H1 (cell line): ENCODE data around the gene SERPINB11. TPM values are rescaled to one million over a fixed set of nuclear protein-coding genes. Genes with fewer than 3 reads are reported as not detected.

ENCODE experiments used
- CTCF ChIA-PET: fragments of 300-600 bp; sonication (Branson Sonifier 250); formaldehyde crosslinking; loops from one replicate; lab custom pipeline; 2021; ENCODE audit not compliant: partially characterized antibody; lab: Charles Lee
- POLR2A ChIA-PET: fragments of 300-600 bp; sonication (Branson Sonifier 250); formaldehyde crosslinking; loops from one replicate; lab custom pipeline; 2021; ENCODE audit warnings: inconsistent platforms; ENCODE audit not compliant: partially characterized antibody; lab: Charles Lee
- DNase-seq, 2 experiments: peaks; one replicate each; pipeline versions ENCODE4 v3.0.0 to v3.0.0-alpha.2; 2010 to 2022; ENCODE audit warnings: low spot score in 2 of 2, low read depth in 1 of 2, mixed read lengths in 1 of 2
- FAIRE-seq: peaks from 2 replicates; lab custom pipeline; 2011; peaks lifted over from hg19 to GRCh38; lab: Jason Lieb, UNC
- H2AFZ ChIP-seq: 2 replicates; pipeline ENCODE4 v1.8.1; 2012; ENCODE audit warnings: low read length, inconsistent platforms
- H2AK5ac ChIP-seq: 2 replicates; pipeline ENCODE4 v1.6.1; 2013; ENCODE audit warnings: low read depth, low read length
- H2BK120ac ChIP-seq: replicated peaks from 2 replicates; pipeline ENCODE3; 2013; ENCODE audit warnings: low read depth, low read length, inconsistent platforms
- H2BK12ac ChIP-seq: 2 replicates; pipeline ENCODE4 v1.6.1; 2013; ENCODE audit warnings: low read depth, low read length
- H2BK15ac ChIP-seq: 2 replicates; pipeline ENCODE4 v1.6.1; 2013; ENCODE audit warnings: low read length
- H2BK20ac ChIP-seq: 2 replicates; pipeline ENCODE4 v1.6.1; 2013; ENCODE audit warnings: low read length
- H2BK5ac ChIP-seq: 2 replicates; pipeline ENCODE4 v1.6.1; 2013; ENCODE audit warnings: low read depth, low read length
- H3K14ac ChIP-seq: 2 replicates; pipeline ENCODE4 v1.6.1; 2013; ENCODE audit warnings: inconsistent platforms; ENCODE audit not compliant: insufficient read length
- H3K18ac ChIP-seq: 2 replicates; pipeline ENCODE4 v1.6.1; 2013; ENCODE audit warnings: low read length; ENCODE audit errors: extremely low read depth
- H3K23ac ChIP-seq: 2 replicates; pipeline ENCODE4 v1.6.1; 2013; ENCODE audit warnings: inconsistent platforms; ENCODE audit not compliant: insufficient read length
- H3K23me2 ChIP-seq: 2 replicates; pipeline ENCODE4 v1.6.1; 2013; ENCODE audit warnings: low read depth, low read length
- H3K27ac ChIP-seq: 2 replicates; pipeline ENCODE4 v1.6.1; 2011; ENCODE audit warnings: low read depth, low read length, inconsistent platforms
- H3K27me3 ChIP-seq, 4 experiments: replicated peaks in 1 of 4; 1 replicate in 1 of 4; 2 replicates in 3 of 4; pipeline versions ENCODE4 v1.6.1 to v1.8.1; 2011 to 2013; ENCODE audit warnings: low read length in 3 of 4, mild to moderate bottlenecking in 3 of 4, inconsistent platforms in 2 of 4, mixed read lengths in 2 of 4, moderate library complexity in 1 of 4; ENCODE audit not compliant: control insufficient read depth in 3 of 4, insufficient read depth in 3 of 4; ENCODE audit errors: extremely low read depth in 1 of 4
- H3K36me3 ChIP-seq, 4 experiments: 2 replicates each; pipeline versions ENCODE4 v1.6.1 to v1.8.1; 2011 to 2013; ENCODE audit warnings: mild to moderate bottlenecking in 4 of 4, low read length in 3 of 4, moderate library complexity in 2 of 4, control low read depth in 1 of 4, inconsistent platforms in 1 of 4; ENCODE audit not compliant: insufficient read depth in 4 of 4, control insufficient read depth in 2 of 4
- H3K4ac ChIP-seq: replicated peaks from 2 replicates; pipeline ENCODE3; 2013; ENCODE audit warnings: low read length, low read depth, mixed read lengths, inconsistent platforms; ENCODE audit not compliant: insufficient read length
- H3K4me1 ChIP-seq, 4 experiments: replicated peaks in 1 of 4; 1 replicate in 1 of 4; 2 replicates in 3 of 4; pipeline versions ENCODE4 v1.6.1 to v1.8.1; 2011 to 2013; ENCODE audit warnings: low read length in 3 of 4, inconsistent platforms in 2 of 4, mixed read lengths in 1 of 4; ENCODE audit not compliant: insufficient read depth in 4 of 4, control insufficient read depth in 3 of 4
- H3K4me2 ChIP-seq, 2 experiments: 2 replicates each; pipeline versions ENCODE4 v1.6.1 to v1.8.1; 2011 to 2013; ENCODE audit warnings: low read depth in 2 of 2, low read length in 2 of 2, control low read depth in 1 of 2, inconsistent platforms in 1 of 2, mild to moderate bottlenecking in 1 of 2; ENCODE audit not compliant: insufficient read depth in 1 of 2
- H3K4me3 ChIP-seq, 4 experiments: fragments of 200-600, 300-600 bp in 1 of 4; sonication (generic), shearing (Covaris generic), sonication (Bioruptor Twin) in 1 of 4; 2 replicates each; pipeline versions ENCODE4 v1.5.1 to v1.8.1; 2011 to 2016; ENCODE audit warnings: low read length in 4 of 4, low read depth in 3 of 4, control low read depth in 2 of 4, inconsistent platforms in 2 of 4, mild to moderate bottlenecking in 2 of 4, mixed read lengths in 1 of 4, moderate library complexity in 1 of 4; ENCODE audit not compliant: insufficient read depth in 2 of 4; ENCODE audit errors: extremely low read depth in 1 of 4
- H3K56ac ChIP-seq: replicated peaks from 2 replicates; pipeline ENCODE3; 2013; ENCODE audit warnings: low read depth, mild to moderate bottlenecking, mixed read lengths, low read length, inconsistent platforms; ENCODE audit not compliant: insufficient read length
- H3K79me1 ChIP-seq: 2 replicates; pipeline ENCODE4 v1.6.1; 2013; ENCODE audit warnings: low read depth, low read length, control low read depth
- H3K79me2 ChIP-seq, 2 experiments: 2 replicates each; pipeline versions ENCODE4 v1.6.1 to v1.8.1; 2012 to 2013; ENCODE audit warnings: low read length in 2 of 2, mild to moderate bottlenecking in 2 of 2, inconsistent platforms in 1 of 2; ENCODE audit not compliant: insufficient read depth in 2 of 2, control insufficient read depth in 1 of 2
- H3K9ac ChIP-seq, 4 experiments: replicated peaks in 1 of 4; 1 replicate in 1 of 4; 2 replicates in 3 of 4; pipeline versions ENCODE4 v1.6.1 to v1.8.1; 2011 to 2013; ENCODE audit warnings: low read depth in 3 of 4, low read length in 3 of 4, control low read depth in 2 of 4, mild to moderate bottlenecking in 2 of 4, moderate library complexity in 2 of 4, inconsistent platforms in 1 of 4; ENCODE audit errors: extremely low read depth in 1 of 4
- H3K9me3 ChIP-seq, 2 experiments: 2 replicates each; pipeline versions ENCODE4 v1.6.1 to v1.8.1; 2012 to 2013; ENCODE audit warnings: mild to moderate bottlenecking in 2 of 2, moderate library complexity in 2 of 2, control low read depth in 1 of 2, inconsistent platforms in 1 of 2, low read depth in 1 of 2, low read length in 1 of 2, mixed read lengths in 1 of 2; ENCODE audit not compliant: insufficient read depth in 2 of 2
- H4K20me1 ChIP-seq, 2 experiments: replicated peaks in 1 of 2; 2 replicates each; pipeline versions ENCODE3 to v1.8.1; 2011 to 2013; ENCODE audit warnings: inconsistent platforms in 2 of 2, low read length in 2 of 2, mild to moderate bottlenecking in 1 of 2; ENCODE audit not compliant: insufficient read depth in 2 of 2, control insufficient read depth in 1 of 2
- H4K5ac ChIP-seq: 2 replicates; pipeline ENCODE4 v1.6.1; 2013; ENCODE audit warnings: low read length, low read depth, mixed read lengths, inconsistent platforms; ENCODE audit not compliant: insufficient read length
- H4K8ac ChIP-seq: 2 replicates; pipeline ENCODE4 v1.8.0; 2013; ENCODE audit warnings: mild to moderate bottlenecking, moderate library complexity, low read length, inconsistent platforms; ENCODE audit not compliant: insufficient read depth; ENCODE audit errors: extremely low read depth
- H4K91ac ChIP-seq: replicated peaks from 2 replicates; pipeline ENCODE3; 2013; ENCODE audit warnings: low read length, mixed read lengths, inconsistent platforms; ENCODE audit not compliant: insufficient read length
- JUND ChIP-seq: IDR thresholded peaks from 2 replicates; pipeline ENCODE4 v1.6.1; 2011; ENCODE audit warnings: mild to moderate bottlenecking, improper control_type of control experiment, low read length
- POLR2A ChIP-seq, 2 experiments: IDR thresholded peaks; 1 replicate in 1 of 2; 2 replicates in 1 of 2; pipeline ENCODE4 v1.6.1; 2011; ENCODE audit warnings: low read depth in 2 of 2, low read length in 2 of 2, mild to moderate bottlenecking in 2 of 2; ENCODE audit errors: control extremely low read depth in 1 of 2
- SIX5 ChIP-seq: IDR thresholded peaks from 2 replicates; pipeline ENCODE4 v1.6.1; 2011; ENCODE audit warnings: mild to moderate bottlenecking, low read depth, low read length
- SP2 ChIP-seq: IDR thresholded peaks from 2 replicates; pipeline ENCODE4 v1.6.1; 2012; ENCODE audit warnings: mild to moderate bottlenecking, low read length, inconsistent platforms
- TAF1 ChIP-seq: IDR thresholded peaks from 2 replicates; pipeline ENCODE4 v1.6.1; 2011; ENCODE audit warnings: mild to moderate bottlenecking, low read depth, low read length
- WGBS, 2 experiments: shearing (Covaris generic) in 1 of 2; methylation state at CpG; one replicate each; pipeline versions ENCODE4 v1.1.6 to v1.1.7; 2013 to 2015; ENCODE audit warnings: low lambda C conversion rate in 2 of 2, mixed read lengths in 2 of 2, inconsistent platforms in 1 of 2, low coverage in 1 of 2, missing lambda C conversion rate in 1 of 2; ENCODE audit not compliant: insufficient replicate concordance in 2 of 2, insufficient coverage in 1 of 2, insufficient read length in 1 of 2; ENCODE audit errors: extremely low coverage in 1 of 2, missing lambda C conversion rate in 1 of 2; 5-methylcytosine and 5-hydroxymethylcytosine counted together
- polyA plus RNA-seq, 7 experiments: library from polyadenylated mRNA; depleted of rRNA in 3 of 7; stranded (reverse) in 5 of 7; unstranded in 2 of 7; fragments of >200 nt in 5 of 7; fragments of 200-250 nt in 2 of 7; gene quantifications; 1 replicate in 5 of 7; 2 replicates in 1 of 7; 4 replicates in 1 of 7; pipeline versions ENCODE4 v1.2.1 to v1.2.3, GENCODE V29; 2011 to 2013; ENCODE audit warnings: missing spikeins in 2 of 7, mixed read lengths in 2 of 7
- total RNA-seq: library from RNA; stranded (reverse); fragmentation: NEBNext Ultra II Directional; extraction: Animal tissue kit (Norgen Biotek cat#: 25700); gene quantifications from 2 replicates; pipeline ENCODE4 v1.2.1, GENCODE V29; 2021

The SERPINB11 gene
- total and polyA plus RNA-seq, 2 of the 8 experiments (the other 6 are each of a cell fraction or from before 2014, with no cell fraction given) = not detected

- ChIA-PET POLR2A (no interaction called here), CTCF (interaction anchor here (1.2 to 1.6 kb wide), 3 partner anchors 11 to 213 kb away, joined by 4 to 7 read pairs (median 4); no protein-coding TSS in a partner anchor)
- no peak for FAIRE-seq
- TF ChIP-seq TAF1 = no peak
- TF ChIP-seq SIX5 = no peak
- TF ChIP-seq SP2 = no peak
- no peak for TF ChIP-seq JUND
- TF ChIP-seq POLR2A (IDR thresholded peaks at IDR 0.05; ENCODE audit: control extremely low read depth in 1 of 2, low read depth in 2 of 2, low read length in 2 of 2) = no peak
These were observed 28.0 kb downstream of the SERPINB11 start for GRCh38 chr18:63730773-63731172.

More at GRCh38 chr18:63730773-63731172, 28.0 kb downstream of the SERPINB11 start:
- H4K20me1 ChIP-seq = no peaks in the 10 kb centered on the region
- no peak overlapping the region for H2BK20ac ChIP-seq
- H3K79me2 ChIP-seq = no peaks in the 10 kb centered on the region
- H3K23me2 ChIP-seq = no peaks in the 10 kb centered on the region
- H3K9me3 ChIP-seq = no peaks in the 10 kb centered on the region
- H3K27me3 ChIP-seq = no peaks in the 10 kb centered on the region
- H3K4ac ChIP-seq = no peak overlapping the region
- H3K27ac ChIP-seq = no peak overlapping the region
- peaks cover 0 to 4% (median 0%) of the 10 kb centered on the region in 4 experiments; a peak in 1 of 7 replicates for H3K4me1 ChIP-seq
- H3K4me3 ChIP-seq = no peak overlapping the region
- H3K23ac ChIP-seq = no peak overlapping the region
- no peak overlapping the region for H3K9ac ChIP-seq
- H3K4me2 ChIP-seq = no peak overlapping the region
- no peak overlapping the region for H4K5ac ChIP-seq
- H3K14ac ChIP-seq = no peak overlapping the region
- H3K36me3 ChIP-seq = no peaks in the 10 kb centered on the region
- H2BK15ac ChIP-seq = no peak overlapping the region
- H2BK120ac ChIP-seq = no peak overlapping the region
- 79% methylated on average over 5 of the region's 5 CpGs; no CpG with 5 or more reads in 1 of the 2 experiments for WGBS, 2 experiments
- no peak overlapping the region for H2BK5ac ChIP-seq
- H3K18ac ChIP-seq = no peak overlapping the region
- no peaks in the 10 kb centered on the region for H3K79me1 ChIP-seq
- H2AFZ ChIP-seq = peak overlapping the region; percentile 21; the same call in 1 of the 2 replicates
- H3K56ac ChIP-seq = no peak overlapping the region
- no peak overlapping the region for H4K8ac ChIP-seq
- no peak overlapping the region for H4K91ac ChIP-seq
- no peak overlapping the region for H2AK5ac ChIP-seq
- no peak for DNase-seq
- H2BK12ac ChIP-seq = no peak overlapping the region
